ENCODE results near the gene KLHL40. TPM values are rescaled to one million over a fixed set of nuclear protein-coding genes. Genes with fewer than 3 reads are reported as not detected.

Gene KLHL40, protein sequence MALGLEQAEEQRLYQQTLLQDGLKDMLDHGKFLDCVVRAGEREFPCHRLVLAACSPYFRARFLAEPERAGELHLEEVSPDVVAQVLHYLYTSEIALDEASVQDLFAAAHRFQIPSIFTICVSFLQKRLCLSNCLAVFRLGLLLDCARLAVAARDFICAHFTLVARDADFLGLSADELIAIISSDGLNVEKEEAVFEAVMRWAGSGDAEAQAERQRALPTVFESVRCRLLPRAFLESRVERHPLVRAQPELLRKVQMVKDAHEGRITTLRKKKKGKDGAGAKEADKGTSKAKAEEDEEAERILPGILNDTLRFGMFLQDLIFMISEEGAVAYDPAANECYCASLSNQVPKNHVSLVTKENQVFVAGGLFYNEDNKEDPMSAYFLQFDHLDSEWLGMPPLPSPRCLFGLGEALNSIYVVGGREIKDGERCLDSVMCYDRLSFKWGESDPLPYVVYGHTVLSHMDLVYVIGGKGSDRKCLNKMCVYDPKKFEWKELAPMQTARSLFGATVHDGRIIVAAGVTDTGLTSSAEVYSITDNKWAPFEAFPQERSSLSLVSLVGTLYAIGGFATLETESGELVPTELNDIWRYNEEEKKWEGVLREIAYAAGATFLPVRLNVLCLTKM
- not detected in 2 replicates for total RNA-seq

DNA sequence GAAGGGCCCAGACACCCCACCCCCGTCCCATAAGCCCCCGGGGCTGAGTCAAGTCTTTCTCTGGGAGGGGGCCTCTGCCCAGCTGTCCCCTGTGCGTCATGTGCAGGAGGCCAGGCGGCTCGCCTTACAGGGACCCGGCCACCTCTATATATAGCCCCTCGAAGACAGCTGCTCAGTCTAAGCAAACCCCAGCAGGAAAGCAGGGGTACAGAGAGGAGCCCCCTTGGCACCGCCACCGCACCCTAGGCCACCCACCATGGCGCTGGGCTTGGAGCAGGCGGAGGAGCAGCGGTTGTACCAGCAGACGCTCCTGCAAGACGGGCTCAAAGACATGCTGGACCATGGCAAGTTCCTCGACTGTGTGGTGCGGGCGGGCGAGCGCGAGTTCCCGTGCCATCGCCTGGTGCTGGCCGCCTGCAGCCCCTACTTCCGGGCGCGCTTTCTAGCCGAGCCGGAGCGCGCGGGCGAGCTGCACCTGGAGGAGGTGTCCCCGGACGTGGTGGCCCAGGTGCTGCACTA is at the start of gene KLHL40:
Gene KLHL40, plus strand, starts transcription at position 175 of the 519 bp plus-strand sequence. Its CDS starts 82 bp downstream, at position 257.
- no peak for DNase-seq (ENCODE audit: low read depth)

DNA sequence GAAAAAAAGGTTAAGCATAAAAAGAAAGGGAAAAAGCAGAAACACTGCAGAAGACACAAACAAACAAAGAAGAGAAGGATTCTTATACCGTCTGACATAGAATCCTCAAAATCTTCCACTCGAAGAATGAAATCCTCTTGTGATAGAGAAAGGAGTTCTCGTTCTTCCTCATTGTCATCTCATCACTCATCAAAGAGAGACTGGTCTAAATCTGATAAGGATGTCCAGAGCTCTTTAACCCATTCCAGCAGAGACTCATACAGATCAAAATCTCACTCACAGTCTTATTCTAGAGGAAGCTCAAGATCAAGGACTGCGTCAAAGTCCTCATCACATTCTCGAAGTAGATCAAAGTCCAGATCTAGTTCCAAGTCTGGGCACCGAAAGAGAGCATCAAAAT is 48.3 kb upstream of the KLHL40 start:
- DNase-seq (ENCODE audit: low read depth) = no peak

DNA sequence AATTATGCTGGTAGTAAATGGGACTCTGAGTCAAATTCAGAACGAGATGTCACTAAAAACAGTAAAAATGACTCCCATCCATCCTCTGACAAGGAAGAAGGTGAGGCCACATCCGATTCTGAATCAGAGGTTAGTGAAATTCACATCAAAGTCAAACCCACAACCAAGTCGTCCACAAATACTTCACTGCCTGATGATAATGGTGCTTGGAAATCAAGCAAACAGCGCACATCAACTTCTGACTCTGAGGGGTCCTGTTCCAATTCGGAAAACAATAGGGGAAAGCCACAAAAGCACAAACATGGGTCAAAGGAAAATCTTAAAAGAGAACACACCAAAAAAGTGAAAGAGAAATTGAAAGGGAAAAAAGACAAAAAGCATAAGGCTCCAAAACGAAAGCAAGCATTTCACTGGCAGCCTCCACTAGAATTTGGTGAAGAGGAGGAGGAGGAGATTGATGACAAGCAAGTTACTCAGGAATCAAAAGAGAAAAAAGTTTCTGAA is 46.9 kb upstream of the KLHL40 start:
- no peak for DNase-seq (ENCODE audit: low read depth)

DNA sequence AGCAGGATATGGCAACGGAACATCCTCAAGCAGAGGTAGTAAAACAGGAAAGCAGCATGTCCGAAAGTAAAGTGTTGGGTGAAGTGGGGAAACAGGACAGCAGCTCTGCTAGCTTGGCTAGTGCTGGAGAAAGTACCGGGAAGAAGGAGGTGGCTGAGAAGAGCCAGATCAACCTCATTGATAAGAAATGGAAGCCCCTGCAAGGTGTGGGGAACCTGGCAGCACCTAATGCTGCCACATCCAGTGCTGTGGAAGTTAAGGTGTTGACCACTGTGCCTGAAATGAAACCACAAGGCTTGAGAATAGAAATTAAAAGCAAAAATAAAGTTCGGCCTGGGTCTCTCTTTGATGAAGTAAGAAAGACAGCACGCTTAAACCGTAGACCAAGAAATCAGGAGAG is 46.1 kb upstream of the KLHL40 start:
- no peak for DNase-seq (ENCODE audit: low read depth)

DNA sequence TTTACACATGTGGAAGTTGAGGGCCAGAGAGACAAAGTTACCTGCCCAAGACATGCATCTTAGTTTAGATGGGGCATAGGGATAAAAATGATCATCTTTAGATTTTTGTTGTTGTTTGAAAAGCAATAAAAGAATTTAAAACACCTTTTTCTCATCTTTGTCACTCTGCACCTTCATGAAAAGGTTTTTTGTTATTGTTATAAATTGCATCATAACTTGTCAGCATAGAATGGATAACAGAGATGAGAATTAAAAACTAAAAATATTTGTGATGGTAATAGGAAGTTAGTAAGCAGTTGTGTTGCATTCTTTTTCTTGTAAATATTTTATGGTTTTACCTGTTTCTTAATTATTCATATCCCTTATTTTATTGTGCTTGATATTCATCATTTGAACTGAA is 45.2 kb upstream of the KLHL40 start:
- DNase-seq (ENCODE audit: low read depth) = no peak

DNA sequence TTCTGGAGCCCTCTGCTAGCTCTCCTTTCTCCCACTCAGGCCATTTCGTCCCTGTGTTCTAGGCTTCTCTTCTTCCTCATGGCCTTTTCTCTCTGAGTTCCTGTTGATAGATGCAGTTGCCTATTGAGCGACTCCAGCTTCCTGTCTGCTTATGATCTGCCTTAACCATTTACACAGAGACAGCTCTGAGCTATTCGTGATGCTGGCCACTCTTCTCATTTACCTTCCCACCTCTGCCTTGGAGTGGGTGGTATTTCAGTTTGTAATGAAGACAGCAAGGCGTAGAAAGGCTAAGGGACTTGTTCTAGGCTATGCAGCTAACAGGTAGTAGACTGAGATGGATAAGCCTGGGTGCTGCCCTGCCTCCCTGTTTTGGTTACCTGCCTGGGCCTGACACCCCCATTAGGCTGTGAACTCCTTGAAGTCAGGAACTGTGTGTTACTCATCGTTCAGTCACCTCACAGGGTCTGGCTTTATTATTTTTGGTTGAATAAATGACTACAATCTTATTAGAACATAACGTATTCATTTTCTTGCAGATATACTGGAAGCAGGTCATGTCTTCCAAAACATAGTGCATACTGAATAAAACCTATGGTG is 44.5 kb upstream of the KLHL40 start:
- DNase-seq (ENCODE audit: low read depth) = no peak

DNA sequence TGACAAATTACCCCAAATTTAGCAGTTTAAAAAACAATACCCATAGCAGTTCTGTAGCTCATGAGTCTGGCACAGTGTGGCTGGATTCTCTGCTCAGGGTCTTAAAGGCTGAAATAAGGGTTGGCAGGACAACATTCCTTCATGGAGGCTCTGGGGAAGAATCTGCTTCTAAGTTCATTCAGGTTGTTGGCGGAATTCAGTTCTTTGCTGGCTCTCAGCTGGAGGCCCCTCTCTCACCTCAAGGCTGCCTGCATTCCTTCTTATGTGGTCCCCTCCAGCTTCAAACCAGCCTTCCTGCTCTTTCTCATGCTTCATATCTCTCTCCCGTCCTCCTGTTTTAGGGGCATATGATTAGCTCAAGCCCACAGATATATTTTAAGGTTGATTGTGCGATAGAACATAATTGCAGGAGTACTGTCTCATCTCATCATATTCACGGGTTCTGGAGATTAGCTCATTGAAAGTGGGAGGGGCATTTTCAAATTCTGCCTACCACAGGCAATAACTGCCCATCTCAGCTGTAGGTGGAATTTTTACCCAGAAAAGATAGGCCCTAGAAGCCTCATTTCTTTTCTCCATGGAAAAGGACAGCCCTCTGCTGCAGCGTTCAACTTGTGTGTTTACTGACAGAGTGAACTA is 37.4 kb upstream of the KLHL40 start:
- DNase-seq (ENCODE audit: low read depth) = no peak

DNA sequence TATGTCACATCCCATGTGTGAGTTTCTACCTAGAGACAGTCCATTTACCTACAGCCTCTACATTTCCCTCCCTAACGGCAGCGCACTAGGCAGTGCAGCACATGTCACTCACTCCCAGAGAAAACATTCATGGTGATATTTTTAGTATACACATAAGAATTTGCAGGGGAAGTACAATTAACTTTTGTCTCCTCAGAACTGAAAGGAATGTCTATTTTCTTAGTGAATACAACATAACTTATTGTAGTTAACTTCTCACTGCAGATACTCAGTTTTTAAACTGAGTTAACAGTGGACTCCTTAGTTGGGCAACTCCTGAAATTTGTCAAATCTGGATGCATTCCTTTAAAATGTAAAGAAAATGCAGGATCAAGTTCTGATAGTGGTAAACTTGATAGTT is 36.3 kb upstream of the KLHL40 start:
- no peak for DNase-seq (ENCODE audit: low read depth)

DNA sequence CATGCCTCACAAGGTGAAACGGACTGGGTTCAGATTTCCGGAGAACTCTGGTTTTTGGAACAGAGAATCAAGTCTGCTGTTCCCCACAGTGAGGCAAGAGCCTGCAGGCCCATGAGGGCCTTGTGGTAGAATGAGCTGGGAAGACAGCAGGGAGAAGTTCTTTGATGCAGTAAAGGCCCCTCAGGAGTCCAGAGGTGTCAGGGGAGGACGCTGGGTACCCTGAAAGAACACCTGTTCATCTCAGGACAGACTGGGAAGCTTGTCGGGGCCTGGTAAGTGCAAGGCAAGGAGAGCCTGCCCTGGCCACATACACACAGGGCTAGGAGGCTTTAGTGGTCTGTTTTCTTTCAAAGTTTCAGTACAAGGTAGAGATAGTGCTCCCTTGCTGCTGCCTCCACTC is 35.6 kb upstream of the KLHL40 start:
- no peak for DNase-seq (ENCODE audit: low read depth)

DNA sequence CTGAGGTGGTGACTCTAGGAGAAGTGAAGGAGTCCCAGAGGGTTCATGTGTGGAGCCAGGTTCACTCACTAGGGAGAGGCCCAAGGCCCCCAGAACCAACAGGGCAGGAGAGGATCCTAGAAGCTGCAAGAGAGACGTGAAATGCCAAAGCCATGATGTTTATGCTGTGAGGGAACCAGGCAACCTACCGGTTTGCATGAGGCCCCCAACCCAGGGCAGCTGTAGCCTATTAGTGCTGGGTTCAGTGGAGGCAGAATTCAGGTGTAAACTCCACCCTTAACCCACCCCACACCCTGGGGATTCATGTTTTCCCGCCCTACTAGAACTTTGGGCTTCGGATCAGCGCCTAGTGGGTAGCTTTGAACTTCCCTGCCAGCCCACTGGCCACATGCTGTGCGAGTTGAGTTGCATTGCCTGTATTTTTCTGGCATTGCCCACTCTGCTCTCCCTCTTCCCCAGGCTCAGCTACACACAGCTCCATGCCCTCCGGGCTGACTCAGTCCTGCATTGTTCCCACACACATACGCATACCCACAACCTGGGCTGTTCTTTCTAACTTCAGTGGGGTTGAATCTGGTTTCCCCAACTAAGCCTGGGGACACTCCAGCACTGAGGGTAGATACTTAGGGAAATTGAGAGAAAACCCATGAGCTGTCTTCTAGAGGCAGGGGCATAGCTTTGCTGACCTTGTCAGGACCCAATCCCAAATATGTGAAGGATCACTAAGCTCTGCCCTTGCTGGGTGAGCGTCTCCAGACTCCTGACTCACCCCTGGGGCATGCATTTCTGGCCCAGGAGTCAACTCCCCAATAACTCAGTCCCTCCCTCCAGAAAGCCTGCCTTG is 33.9 kb upstream of the KLHL40 start:
- DNase-seq (ENCODE audit: low read depth) = peak; percentile 70

DNA sequence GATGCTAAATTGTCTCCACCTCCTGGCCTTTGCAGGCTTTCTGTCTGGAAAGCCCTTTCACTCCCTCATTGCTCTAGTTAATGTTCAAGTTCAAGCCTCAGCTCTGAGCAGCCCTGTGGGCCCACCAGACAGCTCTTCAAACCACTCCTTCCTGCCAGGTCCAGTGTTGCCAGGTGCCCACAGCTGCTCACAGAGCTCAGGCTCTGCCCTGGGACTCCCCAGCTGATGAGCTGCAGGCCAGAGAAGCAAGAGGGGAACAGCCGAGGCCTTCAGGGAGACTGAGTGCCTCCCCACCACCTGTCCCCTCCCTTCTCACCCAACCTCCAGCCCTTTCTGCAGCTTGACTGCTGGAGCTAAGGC is 33.1 kb upstream of the KLHL40 start:
- no peak for DNase-seq (ENCODE audit: low read depth)

DNA sequence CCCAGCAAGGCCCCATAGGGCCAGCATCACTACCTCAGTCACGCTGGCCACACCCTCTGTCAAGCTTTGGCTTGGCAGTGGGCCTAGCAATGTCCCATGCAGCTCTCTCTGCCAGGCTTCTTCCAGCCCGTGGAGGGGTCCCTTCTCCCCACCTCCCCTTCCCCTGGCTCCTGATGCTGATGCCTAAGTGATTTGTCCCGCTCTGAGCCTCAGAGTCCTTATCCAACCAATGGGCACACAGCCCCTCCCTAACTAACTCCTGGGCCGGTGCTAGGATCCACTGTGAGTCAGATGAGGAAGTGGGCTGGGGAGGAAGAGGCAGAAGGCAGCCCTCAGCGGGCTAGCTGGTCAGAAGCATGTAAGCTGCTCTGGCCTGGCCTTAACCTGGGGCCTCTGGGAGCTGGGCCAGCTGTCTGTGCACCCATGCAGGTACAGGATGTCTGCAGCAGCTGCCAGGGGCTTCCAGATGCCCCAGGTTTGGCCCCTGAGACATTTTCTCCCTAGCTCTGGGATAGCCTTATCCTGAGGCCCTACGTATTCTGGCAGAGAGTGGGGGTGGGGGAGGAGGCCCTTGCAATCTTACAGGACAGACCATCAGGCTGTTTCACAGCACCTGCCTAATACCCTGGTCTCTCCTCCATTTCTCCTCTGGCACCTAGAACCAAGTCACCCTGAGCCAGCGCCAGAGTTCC is 32.6 kb upstream of the KLHL40 start:
- DNase-seq (ENCODE audit: low read depth) = peak; percentile 84

DNA sequence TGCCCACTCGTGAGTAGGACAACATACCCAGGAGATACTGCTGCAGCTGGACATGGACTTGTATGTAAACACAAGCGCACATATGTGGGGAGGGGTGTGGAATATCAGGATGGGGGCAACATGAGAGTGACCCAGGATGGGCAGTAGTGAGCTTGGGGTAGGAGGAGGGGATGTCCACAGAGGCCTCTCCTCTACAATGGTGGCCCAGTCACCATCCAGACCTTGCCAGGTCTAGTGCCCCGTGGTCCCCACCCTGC is 32.1 kb upstream of the KLHL40 start:
- DNase-seq (ENCODE audit: low read depth) = no peak

DNA sequence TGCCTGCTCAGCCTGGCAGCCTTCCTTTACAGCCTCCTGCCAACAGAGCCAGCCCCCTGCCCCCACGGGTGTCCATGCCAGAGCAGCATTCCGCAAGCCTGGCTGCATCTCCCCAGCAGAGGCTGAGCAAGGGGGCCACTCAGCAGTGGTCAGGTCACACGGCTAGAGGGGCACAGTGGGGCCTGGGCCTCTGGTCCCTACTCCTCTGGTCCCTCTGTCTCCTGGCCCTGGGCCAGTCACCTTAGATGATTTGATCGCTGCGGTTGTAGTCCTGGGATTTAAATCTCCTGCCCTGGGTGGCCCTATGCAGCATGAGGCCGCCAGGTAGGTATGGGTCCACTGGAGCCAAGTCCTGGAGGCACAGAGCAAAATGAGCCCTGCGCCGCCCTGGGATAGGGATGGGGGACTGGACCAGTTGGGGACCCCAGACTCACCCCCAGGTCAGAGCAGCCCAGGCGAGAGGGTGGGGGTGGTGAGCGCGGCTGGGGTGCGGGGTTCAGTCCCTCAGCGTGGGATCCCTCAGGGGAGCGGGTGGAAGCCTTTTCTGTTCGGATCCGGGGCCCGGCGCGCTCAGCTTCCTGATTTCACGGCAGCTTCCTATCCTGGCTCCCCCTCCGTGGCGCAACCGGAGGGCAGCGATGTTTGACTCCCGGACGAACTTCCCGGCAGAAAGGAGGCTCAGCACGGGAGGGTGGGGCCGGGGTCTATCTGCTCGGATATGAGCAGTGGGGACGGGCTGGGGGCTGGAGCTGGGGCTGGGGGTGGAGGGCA is 31.6 kb upstream of the KLHL40 start, which contains the start of gene ZBTB47:
Gene ZBTB47, plus strand, starts transcription at position 138 of the 771 bp plus-strand sequence. CDS start 4,659 bp downstream, outside the sequence.
- no peak for DNase-seq (ENCODE audit: low read depth)

DNA sequence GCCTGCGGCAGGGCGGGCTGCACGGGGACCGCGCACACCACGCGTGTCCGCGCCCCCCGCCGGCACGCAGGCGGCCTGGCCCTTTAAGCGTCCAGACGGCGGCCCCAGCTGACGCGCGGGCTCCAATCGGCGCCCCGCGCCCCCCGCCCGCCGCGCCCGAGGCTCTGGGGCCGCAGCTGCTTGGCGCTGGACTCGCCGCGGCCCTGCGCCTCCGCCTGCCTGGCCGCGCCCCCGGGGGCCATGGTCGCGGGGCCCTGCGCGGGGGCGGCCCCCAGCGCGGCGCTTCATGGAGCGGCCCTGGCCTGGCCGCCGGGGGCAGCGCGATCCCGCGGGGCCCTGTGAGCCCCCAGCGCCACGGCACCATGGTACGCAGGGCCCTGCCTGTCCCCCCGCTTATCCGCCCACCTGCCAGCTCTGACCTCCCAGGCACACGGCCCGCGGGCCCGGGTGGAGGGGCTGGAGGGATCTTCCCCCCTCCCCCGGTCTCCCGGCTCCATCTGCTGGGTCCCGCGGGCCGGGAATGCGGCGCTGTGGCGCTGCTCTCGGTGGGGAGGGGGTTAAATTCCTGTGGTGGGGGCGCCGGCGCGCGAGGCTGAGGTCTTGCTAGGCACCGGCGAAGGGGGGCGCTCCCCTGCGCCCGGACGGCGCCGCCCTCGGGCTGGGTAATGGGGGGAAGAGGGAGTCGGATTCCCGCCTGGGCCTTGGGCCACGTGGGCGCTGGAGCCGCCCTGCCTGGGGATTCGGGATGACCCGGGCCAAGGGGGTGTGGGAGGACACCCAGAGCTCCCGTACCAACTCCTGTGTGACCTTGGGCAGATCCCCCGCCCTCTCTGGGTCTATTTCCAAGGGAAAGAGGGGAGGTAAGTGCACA is 30.8 kb upstream of the KLHL40 start:
- DNase-seq (ENCODE audit: low read depth) = no peak

DNA sequence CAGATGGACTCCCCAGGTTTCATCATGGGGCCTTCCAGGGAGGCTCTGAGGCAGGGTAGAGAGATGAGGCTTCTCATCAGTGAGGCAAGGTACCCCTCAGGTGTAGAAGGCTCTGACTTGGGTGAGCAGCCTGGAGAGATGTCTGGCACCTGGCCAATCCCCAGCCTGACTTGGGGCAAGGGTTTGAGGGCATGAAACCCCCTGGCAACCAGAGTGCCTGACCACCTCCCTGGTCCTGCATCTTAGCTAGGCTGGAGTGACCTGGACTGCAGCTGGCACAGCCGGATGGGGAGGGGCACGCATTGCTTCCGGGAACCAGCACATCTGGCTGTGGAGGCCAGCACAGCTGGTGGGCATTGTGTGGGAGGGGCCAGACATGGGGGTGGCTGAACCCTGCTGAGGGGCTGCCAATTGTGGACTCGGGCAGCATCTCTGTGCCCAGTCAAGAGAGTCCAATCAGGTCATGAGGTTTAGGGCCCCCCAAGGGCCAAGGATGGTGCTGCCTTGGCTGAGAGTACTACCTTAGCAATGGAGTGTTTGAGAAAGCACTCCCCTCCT is 29.9 kb upstream of the KLHL40 start:
- no peak for DNase-seq (ENCODE audit: low read depth)

DNA sequence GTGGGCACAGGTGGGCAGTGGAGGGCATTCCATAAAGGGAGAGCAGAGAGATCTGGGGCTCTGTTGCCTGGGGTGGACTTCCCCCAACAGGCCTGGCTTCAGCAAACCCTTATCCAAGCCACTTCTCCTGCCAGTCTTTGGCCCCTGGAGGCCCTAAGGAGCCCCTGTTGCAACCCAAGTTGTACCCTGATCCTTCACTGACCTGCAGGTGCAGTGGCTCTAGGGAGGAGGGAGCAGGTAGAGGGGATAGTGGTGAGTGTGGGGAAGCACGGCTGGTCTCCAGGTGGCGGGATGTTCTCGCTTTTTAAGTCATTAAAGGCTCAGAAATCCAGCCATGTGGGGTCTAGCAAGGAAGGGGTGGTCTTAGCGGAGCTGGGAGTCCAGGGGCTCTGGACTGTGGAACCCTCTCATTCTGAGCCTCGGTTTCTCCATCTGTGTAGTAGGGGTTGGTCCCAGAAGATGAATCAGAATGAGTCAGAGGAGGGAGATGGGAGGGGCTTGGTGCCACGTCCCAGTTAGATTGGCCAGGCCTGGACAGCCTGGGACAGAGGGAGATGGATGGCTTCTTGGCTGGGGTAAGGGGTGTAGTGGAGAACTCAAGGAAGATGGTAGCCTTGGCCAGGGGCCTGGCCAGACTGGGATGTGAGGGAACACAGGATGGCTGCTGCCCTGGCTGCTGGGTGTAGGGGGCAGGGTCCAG is 29.2 kb upstream of the KLHL40 start:
- DNase-seq (ENCODE audit: low read depth) = peak; percentile 14

All from renal cortical epithelial cell (primary cell).